Subcutaneous adipose tissue (tissue), 4 donors: ENCODE results near the gene C5orf63. TPM values are rescaled to one million over a fixed set of nuclear protein-coding genes. Genes with fewer than 3 reads are reported as not detected.

Experiments used
- CTCF ChIP-seq: fragments of 450-650 bp; IDR thresholded peaks from one replicate; pipeline ENCODE4 v1.5.1; 2016; ENCODE audit warnings: low read depth, mild to moderate bottlenecking, control low read depth, antibody characterized with exemption, moderate library complexity
- total RNA-seq, 4 donors: library from RNA; depleted of rRNA; stranded (reverse); fragments of >200 nt; gene quantifications; one replicate each; pipeline ENCODE4 v1.1.0, GENCODE V29; 2016

The C5orf63 gene
- total RNA-seq, 4 donors from 2014 or later: 2.1 to 4.7 (median 2.5) TPM

GRCh38 chr5:127029581-127030258 lies 43.6 kb downstream of the C5orf63 start:
- no peak for TF ChIP-seq CTCF

- TF ChIP-seq CTCF: no peak
Measured at GRCh38 chr5:127028822-127029457, 44.4 kb downstream of the C5orf63 start.

- TF ChIP-seq CTCF: no peak
Measured at GRCh38 chr5:127027539-127027938, 45.8 kb downstream of the C5orf63 start.

GRCh38 chr5:127026166-127026565 lies 47.1 kb downstream of the C5orf63 start:
- TF ChIP-seq CTCF: no peak

GRCh38 chr5:127025467-127025866 lies 47.8 kb downstream of the C5orf63 start:
- no peak for TF ChIP-seq CTCF

- no peak for TF ChIP-seq CTCF
Measured at GRCh38 chr5:127024821-127025220, 48.5 kb downstream of the C5orf63 start.

GRCh38 chr5:127022846-127023245 lies 50.5 kb downstream of the C5orf63 start:
- TF ChIP-seq CTCF: no peak
